IMR-90 (cell line): ENCODE results near the gene ABHD10. TPM values are rescaled to one million over a fixed set of nuclear protein-coding genes. Genes with fewer than 3 reads are reported as not detected.

Source experiments
- ATAC-seq: fragments of 200-7000 bp; cut with Tn5 transposase; 2 replicates; pipeline ENCODE4 v1.9.1; 2020; ENCODE audit warnings: low read depth, mild to moderate bottlenecking, moderate library complexity
- BruUV-seq: library from RNA; stranded (reverse); fragments of 400-500 nt; replicated peaks from 2 replicates; lab custom pipeline; 2021; lab: Mats Ljungman, UMichigan
- CTCF ChIA-PET: fragments of 300-600 bp; formaldehyde crosslinking; extraction: SDS; loops from one replicate; lab custom pipeline; 2021; ENCODE audit warnings: antibody characterized with exemption; lab: Yijun Ruan, JAX
- POLR2A ChIA-PET: fragments of 300-600 bp; sonication (Branson Sonifier 250); formaldehyde crosslinking; loops from one replicate; lab custom pipeline; 2022; ENCODE audit warnings: antibody characterized with exemption; ENCODE audit not compliant: unreplicated experiment; lab: Charles Lee
- DNase-seq: peaks from one replicate; pipeline ENCODE4 v3.0.0; 2013
- H2AFZ ChIP-seq: replicated peaks from 2 replicates; pipeline ENCODE3; 2013; ENCODE audit warnings: low read length, mild to moderate bottlenecking; ENCODE audit not compliant: poor library complexity
- H2AK5ac ChIP-seq: 2 replicates; pipeline ENCODE4 v1.6.1; 2013; ENCODE audit warnings: low read depth, low read length, inconsistent platforms
- H2AK9ac ChIP-seq: replicated peaks from 2 replicates; pipeline ENCODE3; 2013; ENCODE audit warnings: mild to moderate bottlenecking, low read depth, low read length, moderate library complexity; ENCODE audit not compliant: poor library complexity
- H2BK120ac ChIP-seq: 2 replicates; pipeline ENCODE4 v1.6.1; 2013; ENCODE audit warnings: low read depth, low read length, inconsistent platforms
- H2BK15ac ChIP-seq: 3 replicates; pipeline ENCODE4 v1.6.1; 2013; ENCODE audit warnings: low read depth, low read length, inconsistent platforms
- H2BK20ac ChIP-seq: 2 replicates; pipeline ENCODE4 v1.6.1; 2013; ENCODE audit warnings: low read depth, mild to moderate bottlenecking, inconsistent platforms, low read length, moderate library complexity
- H2BK5ac ChIP-seq: 2 replicates; pipeline ENCODE4 v1.6.1; 2013; ENCODE audit warnings: mild to moderate bottlenecking, low read depth, low read length, inconsistent platforms; ENCODE audit not compliant: poor library complexity, severe bottlenecking
- H3K14ac ChIP-seq: replicated peaks from 2 replicates; pipeline ENCODE4 v1.6.1; 2013; ENCODE audit warnings: low read depth, low read length, inconsistent platforms
- H3K18ac ChIP-seq: 2 replicates; pipeline ENCODE4 v1.6.1; 2013; ENCODE audit warnings: low read depth, low read length, control low read depth
- H3K23ac ChIP-seq: 2 replicates; pipeline ENCODE4 v1.6.1; 2013; ENCODE audit warnings: low read depth, low read length, inconsistent platforms
- H3K27ac ChIP-seq: 2 replicates; pipeline ENCODE4 v1.5.1; 2013; ENCODE audit warnings: mild to moderate bottlenecking, control low read depth, low read length; ENCODE audit not compliant: insufficient read depth
- H3K27me3 ChIP-seq: 2 replicates; pipeline ENCODE4 v1.6.1; 2013; ENCODE audit warnings: low read length; ENCODE audit not compliant: control insufficient read depth, insufficient read depth
- H3K36me3 ChIP-seq: 2 replicates; pipeline ENCODE4 v1.6.1; 2013; ENCODE audit warnings: low read length, mixed read lengths; ENCODE audit not compliant: control insufficient read depth, insufficient read depth
- H3K4ac ChIP-seq: 2 replicates; pipeline ENCODE4 v1.6.1; 2013; ENCODE audit warnings: low read depth, low read length, inconsistent platforms
- H3K4me1 ChIP-seq: 2 replicates; pipeline ENCODE4 v1.6.1; 2013; ENCODE audit warnings: low read length, mixed read lengths; ENCODE audit not compliant: control insufficient read depth, insufficient read depth
- H3K4me2 ChIP-seq: 2 replicates; pipeline ENCODE4 v1.6.1; 2013; ENCODE audit warnings: low read depth, mild to moderate bottlenecking, control low read depth, low read length, moderate library complexity
- H3K4me3 ChIP-seq: 2 replicates; pipeline ENCODE4 v1.5.1; 2013; ENCODE audit warnings: low read depth, mild to moderate bottlenecking, control low read depth, low read length, moderate library complexity; ENCODE audit not compliant: insufficient read depth
- H3K56ac ChIP-seq: 2 replicates; pipeline ENCODE4 v1.6.1; 2013; ENCODE audit warnings: low read length, inconsistent platforms; ENCODE audit not compliant: insufficient read depth; ENCODE audit errors: extremely low read depth
- H3K79me1 ChIP-seq, 2 experiments: 2 replicates each; pipeline ENCODE4 v1.6.1; 2013; ENCODE audit warnings: low read length in 2 of 2, inconsistent platforms in 1 of 2, low read depth in 1 of 2
- H3K9ac ChIP-seq: 2 replicates; pipeline ENCODE4 v1.6.1; 2013; ENCODE audit warnings: low read depth, low read length, control low read depth
- H3K9me1 ChIP-seq: 2 replicates; pipeline ENCODE4 v1.6.1; 2013; ENCODE audit warnings: low read length, inconsistent platforms; ENCODE audit not compliant: insufficient read depth
- H3K9me3 ChIP-seq: 2 replicates; pipeline ENCODE4 v1.6.1; 2013; ENCODE audit warnings: low read length; ENCODE audit not compliant: control insufficient read depth, insufficient read depth
- H4K20me1 ChIP-seq: 2 replicates; pipeline ENCODE4 v1.6.1; 2013; ENCODE audit warnings: low read length, inconsistent platforms; ENCODE audit not compliant: insufficient read depth
- H4K5ac ChIP-seq: 2 replicates; pipeline ENCODE4 v1.6.1; 2013; ENCODE audit warnings: mild to moderate bottlenecking, low read depth, low read length, control low read depth
- H4K8ac ChIP-seq, 2 experiments: 2 replicates each; pipeline ENCODE4 v1.6.1; 2013; ENCODE audit warnings: low read depth in 2 of 2, low read length in 2 of 2, control low read depth in 1 of 2, inconsistent platforms in 1 of 2
- H4K91ac ChIP-seq: 2 replicates; pipeline ENCODE4 v1.6.1; 2013; ENCODE audit warnings: low read depth, low read length, inconsistent platforms; ENCODE audit not compliant: insufficient read depth
- BHLHE40 ChIP-seq: fragments of 150-350 bp; IDR thresholded peaks from 2 replicates; pipeline ENCODE4 v1.6.1; 2016; ENCODE audit warnings: mild to moderate bottlenecking, low read depth, low read length
- CEBPB ChIP-seq: IDR thresholded peaks from 2 replicates; pipeline ENCODE4 v1.6.1; 2012; ENCODE audit warnings: low read depth, low read length, improper control_type of control experiment
- CHD1 ChIP-seq: IDR thresholded peaks from 2 replicates; pipeline ENCODE4 v1.6.1; 2012; ENCODE audit warnings: low read depth, low read length, improper control_type of control experiment
- CTCF ChIP-seq: conservative IDR thresholded peaks from 2 replicates; pipeline ENCODE4 v1.5.1; 2012; ENCODE audit warnings: mild to moderate bottlenecking, low read depth, low read length, improper control_type of control experiment
- ELK1 ChIP-seq: fragments of 150-350 bp; IDR thresholded peaks from 2 replicates; pipeline ENCODE4 v1.6.1; 2016; ENCODE audit warnings: low read depth, mild to moderate bottlenecking, low read length, moderate library complexity, borderline replicate concordance
- FOS ChIP-seq: fragments of 150-350 bp; IDR thresholded peaks from 2 replicates; pipeline ENCODE4 v1.6.1; 2016; ENCODE audit warnings: low read depth, low read length
- MAFK ChIP-seq: IDR thresholded peaks from 2 replicates; pipeline ENCODE4 v1.6.1; 2012; ENCODE audit warnings: low read depth, low read length, improper control_type of control experiment
- MAZ ChIP-seq: IDR thresholded peaks from 2 replicates; pipeline ENCODE4 v1.6.1; 2012; ENCODE audit warnings: low read depth, mild to moderate bottlenecking, low read length, improper control_type of control experiment, moderate library complexity, borderline replicate concordance
- MXI1 ChIP-seq: IDR thresholded peaks from 2 replicates; pipeline ENCODE4 v1.6.1; 2012; ENCODE audit warnings: low read depth, mild to moderate bottlenecking, low read length, moderate library complexity, borderline replicate concordance
- NFE2L2 ChIP-seq: fragments of 150-350 bp; IDR thresholded peaks from 2 replicates; pipeline ENCODE4 v1.6.1; 2016; ENCODE audit warnings: low read depth, mild to moderate bottlenecking, low read length
- POLR2A ChIP-seq: IDR thresholded peaks from 2 replicates; pipeline ENCODE4 v1.6.1; 2012; ENCODE audit warnings: mild to moderate bottlenecking, low read depth, low read length
- RAD21 ChIP-seq: IDR thresholded peaks from 2 replicates; pipeline ENCODE4 v1.6.1; 2012; ENCODE audit warnings: low read length, improper control_type of control experiment
- RCOR1 ChIP-seq: IDR thresholded peaks from 2 replicates; pipeline ENCODE4 v1.6.1; 2012; ENCODE audit warnings: mild to moderate bottlenecking, low read length, improper control_type of control experiment; ENCODE audit not compliant: insufficient replicate concordance
- RFX5 ChIP-seq: IDR thresholded peaks from 2 replicates; pipeline ENCODE4 v1.8.0; 2012; ENCODE audit warnings: low read depth, mild to moderate bottlenecking, low read length, moderate library complexity
- SMC3 ChIP-seq: fragments of 150-350 bp; IDR thresholded peaks from 2 replicates; pipeline ENCODE4 v1.6.1; 2016; ENCODE audit warnings: low read depth, mild to moderate bottlenecking, antibody characterized with exemption, low read length, moderate library complexity
- USF2 ChIP-seq: fragments of 150-350 bp; IDR thresholded peaks from 2 replicates; pipeline ENCODE4 v1.6.1; 2017; ENCODE audit warnings: mild to moderate bottlenecking, antibody characterized with exemption, low read length, low read depth
- WGBS, 2 experiments: methylation state at CpG; one replicate each; pipeline versions ENCODE4 v1.1.5 to v1.1.7; 2013; ENCODE audit warnings: missing lambda C conversion rate in 2 of 2; ENCODE audit not compliant: insufficient read length in 1 of 2; ENCODE audit errors: extremely low coverage in 2 of 2; 5-methylcytosine and 5-hydroxymethylcytosine counted together
- dilution Hi-C: fragments of 300-500 bp; cut with HindIII; formaldehyde crosslinking; loops from one replicate; pipeline ENCODE4 v1.14.3; 2018; ENCODE audit warnings: low sequenced_read_pairs; ENCODE audit not compliant: unreplicated experiment
- in situ Hi-C: fragments of 300-500 bp; cut with MboI; formaldehyde crosslinking; loops from 3 replicates; pipeline ENCODE4 v1.14.3; 2019; ENCODE audit warnings: low sequenced_read_pairs, inconsistent platforms, mixed read lengths
- intact Hi-C: fragments of 100-400 bp; cut with micrococcal nuclease; formaldehyde crosslinking; loops from 2 replicates; pipeline ENCODE4 v1.10.0; 2022
- polyA plus RNA-seq, 3 experiments: library from polyadenylated mRNA; depleted of rRNA; stranded (reverse); fragments of >200 nt; gene quantifications; 2 replicates each; pipeline ENCODE4 v1.2.3, GENCODE V29; 2012; ENCODE audit warnings: low replicate concordance in 1 of 3
- total RNA-seq: library from RNA; depleted of rRNA; stranded (reverse); fragments of >200 nt; gene quantifications from 2 replicates; pipeline ENCODE4 v1.2.3, GENCODE V29; 2012

The ABHD10 gene
- total and polyA plus RNA-seq, 2 of the 4 experiments (the other 2 are of a cell fraction), result 24.7 to 57.2 TPM

GRCh38 chr3:111948786-111949185, 30.0 kb upstream of the ABHD10 start:
- Histone ChIP-seq H3K56ac (no peak overlapping the region), H3K27me3 (no peaks in the 10 kb centered on the region), H3K4me2 (no peak overlapping the region), H2AFZ (no peak overlapping the region), H3K4ac (no peak overlapping the region), H3K79me1 (no peaks in the 10 kb centered on the region), H4K5ac (no peak overlapping the region), H2BK120ac (no peak overlapping the region; the same call in 1 of the 2 replicates), H2AK9ac (no peak overlapping the region), H3K23ac (no peak overlapping the region), H2BK15ac (no peak overlapping the region), H4K91ac (no peak overlapping the region), H2BK20ac (no peak overlapping the region), H4K20me1 (no peaks in the 10 kb centered on the region), H3K4me1 (peaks cover 7% of the 10 kb centered on the region; the same call in 1 of the 2 replicates), H3K9me1 (peaks cover 9% of the 10 kb centered on the region; the same call in 1 of the 2 replicates), H3K36me3 (peaks cover 10% of the 10 kb centered on the region), H3K9me3 (no peaks in the 10 kb centered on the region), H3K27ac (no peak overlapping the region), H3K4me3 (no peak overlapping the region), H3K18ac (no peak overlapping the region), H3K14ac (no peak overlapping the region), H2AK5ac (peak overlapping the region; percentile 11; the same call in 1 of the 2 replicates), H4K8ac (no peak overlapping the region), H3K9ac (no peak overlapping the region), H2BK5ac (peak overlapping the region; percentile 54)
- CTCF ChIA-PET, result no interaction called here
- intact Hi-C loops, result no loop called here
- TF ChIP-seq MAZ (no peak), SMC3 (no peak), MAFK (no peak), POLR2A (no peak), RAD21 (no peak), NFE2L2 (no peak), CHD1 (no peak), RFX5 (no peak), CEBPB (no peak), USF2 (no peak), MXI1 (no peak), BHLHE40 (no peak), RCOR1 (no peak), FOS (no peak), CTCF (no peak), ELK1 (no peak)
- ATAC-seq (no peak), DNase-seq (no peak)
- in situ Hi-C loops, result no loop called here
- dilution Hi-C loops, result no loop called here
- POLR2A ChIA-PET, result no interaction called here
- BruUV-seq, result no TSS peak
- no CpG with 5 or more reads among the region's 9 CpGs for WGBS, 2 experiments
